GM13977 (cell line): ENCODE results near the gene VPS25.

Experiments used
- DNase-seq: peaks from one replicate; pipeline ENCODE4 v3.0.0; 2012; ENCODE audit warnings: low spot score
- in situ Hi-C: fragments of 300-500 bp; cut with MboI; formaldehyde crosslinking; loops from one replicate; pipeline ENCODE4 v1.12.0; 2022; ENCODE audit warnings: low sequenced_read_pairs, low pct_unique_long_range_greater_than_20kb, mixed read lengths, inconsistent platforms; ENCODE audit not compliant: unreplicated experiment
- TF ChIP-seq, protein P1 (sequence below): IDR thresholded peaks from 2 replicates; pipeline ENCODE4 v1.5.1; 2012; ENCODE audit warnings: mild to moderate bottlenecking, control low read depth; ENCODE audit not compliant: insufficient read depth; ENCODE audit errors: extremely low read depth, missing control alignments

The VPS25 gene

DNA sequence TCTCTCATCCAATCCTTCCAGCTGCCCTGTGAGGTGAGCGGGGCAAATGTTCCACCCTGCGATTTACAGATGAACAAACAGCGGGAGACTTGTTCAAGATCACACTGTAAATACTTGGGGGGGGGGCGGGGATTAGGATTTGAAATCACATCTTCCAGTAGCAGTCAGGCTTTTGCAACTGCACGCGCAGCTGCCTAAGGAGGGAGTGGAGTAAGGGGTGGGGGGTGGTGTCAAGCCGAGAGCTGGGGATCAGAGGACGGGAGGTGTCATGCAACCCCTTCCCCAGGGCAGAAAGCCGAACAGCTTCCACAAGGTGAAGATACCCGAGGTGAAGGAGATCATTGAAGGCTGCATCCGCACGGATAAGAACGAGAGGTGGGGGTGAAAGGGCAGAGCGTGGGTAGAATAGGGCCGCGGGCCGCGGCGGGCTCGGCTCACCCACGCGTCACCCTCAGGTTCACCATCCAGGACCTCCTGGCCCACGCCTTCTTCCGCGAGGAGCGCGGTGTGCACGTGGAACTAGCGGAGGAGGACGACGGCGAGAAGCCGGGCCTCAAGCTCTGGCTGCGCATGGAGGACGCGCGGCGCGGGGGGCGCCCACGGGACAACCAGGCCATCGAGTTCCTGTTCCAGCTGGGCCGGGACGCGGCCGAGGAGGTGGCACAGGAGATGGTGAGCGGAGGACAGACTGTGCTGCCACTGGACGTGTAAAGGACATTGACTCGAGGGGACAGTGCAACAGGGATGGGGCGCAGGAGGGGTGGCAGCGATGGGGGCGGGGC lies 11.8 kb downstream of the VPS25 start:
- no peak for DNase-seq
- TF ChIP-seq, protein P1, sequence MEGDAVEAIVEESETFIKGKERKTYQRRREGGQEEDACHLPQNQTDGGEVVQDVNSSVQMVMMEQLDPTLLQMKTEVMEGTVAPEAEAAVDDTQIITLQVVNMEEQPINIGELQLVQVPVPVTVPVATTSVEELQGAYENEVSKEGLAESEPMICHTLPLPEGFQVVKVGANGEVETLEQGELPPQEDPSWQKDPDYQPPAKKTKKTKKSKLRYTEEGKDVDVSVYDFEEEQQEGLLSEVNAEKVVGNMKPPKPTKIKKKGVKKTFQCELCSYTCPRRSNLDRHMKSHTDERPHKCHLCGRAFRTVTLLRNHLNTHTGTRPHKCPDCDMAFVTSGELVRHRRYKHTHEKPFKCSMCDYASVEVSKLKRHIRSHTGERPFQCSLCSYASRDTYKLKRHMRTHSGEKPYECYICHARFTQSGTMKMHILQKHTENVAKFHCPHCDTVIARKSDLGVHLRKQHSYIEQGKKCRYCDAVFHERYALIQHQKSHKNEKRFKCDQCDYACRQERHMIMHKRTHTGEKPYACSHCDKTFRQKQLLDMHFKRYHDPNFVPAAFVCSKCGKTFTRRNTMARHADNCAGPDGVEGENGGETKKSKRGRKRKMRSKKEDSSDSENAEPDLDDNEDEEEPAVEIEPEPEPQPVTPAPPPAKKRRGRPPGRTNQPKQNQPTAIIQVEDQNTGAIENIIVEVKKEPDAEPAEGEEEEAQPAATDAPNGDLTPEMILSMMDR, result no peak
- in situ Hi-C loops, result no loop called here

DNA sequence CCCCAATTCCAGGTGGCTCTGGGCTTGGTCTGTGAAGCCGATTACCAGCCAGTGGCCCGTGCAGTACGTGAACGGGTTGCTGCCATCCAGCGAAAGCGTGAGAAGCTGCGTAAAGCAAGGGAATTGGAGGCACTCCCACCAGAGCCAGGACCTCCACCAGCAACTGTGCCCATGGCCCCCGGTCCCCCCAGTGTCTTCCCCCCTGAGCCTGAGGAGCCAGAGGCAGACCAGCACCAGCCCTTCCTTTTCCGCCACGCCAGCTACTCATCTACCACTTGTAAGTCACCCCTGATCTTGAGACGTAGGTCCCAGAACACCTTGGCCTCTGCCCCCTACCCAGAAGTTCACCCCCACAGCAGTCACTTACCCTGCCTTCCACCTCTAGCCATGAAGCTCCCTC lies 14.0 kb downstream of the VPS25 start:
- DNase-seq, result no peak
- TF ChIP-seq, protein P1, result no peak
- in situ Hi-C loops, result no loop called here

DNA sequence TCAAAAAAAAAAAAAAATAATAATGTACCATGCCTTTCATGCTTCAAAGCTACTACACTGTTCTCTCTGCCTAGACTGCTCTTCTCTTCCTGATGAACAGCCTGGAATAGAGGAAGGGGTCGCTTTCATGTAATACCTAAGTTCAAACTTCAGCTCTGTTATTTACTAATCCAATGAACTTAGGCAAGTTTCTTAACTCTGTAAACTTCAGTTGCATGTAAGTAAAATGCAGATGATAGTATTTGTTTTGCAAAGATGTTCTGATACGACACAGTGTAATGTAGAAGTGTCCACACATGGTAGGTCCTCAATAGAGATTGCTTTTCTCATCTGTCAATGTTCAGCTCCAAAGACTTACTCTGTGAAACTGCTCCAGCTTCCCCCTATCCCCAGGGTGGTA lies 18.7 kb downstream of the VPS25 start:
- in situ Hi-C loops, result no loop called here
- TF ChIP-seq, protein P1, result no peak
- no peak for DNase-seq

DNA sequence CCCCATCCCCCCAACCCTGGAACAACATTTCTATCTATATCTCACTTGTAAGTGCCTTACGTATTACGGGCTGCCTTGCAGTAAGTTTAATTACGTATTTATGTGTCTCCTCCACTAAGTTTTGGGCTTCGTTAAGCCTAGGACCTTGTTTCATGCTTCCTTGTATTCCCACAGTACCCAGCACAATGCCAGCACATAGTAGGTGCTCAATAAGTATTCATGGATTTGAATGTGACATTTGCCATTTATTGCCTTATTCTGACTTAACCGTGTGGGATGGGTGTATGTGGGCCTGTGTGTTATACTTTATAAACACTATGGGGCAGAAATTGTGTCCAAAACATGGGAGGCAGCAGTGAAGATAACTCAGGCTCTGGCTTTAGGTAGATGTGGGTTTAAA lies 19.3 kb downstream of the VPS25 start:
- in situ Hi-C loops, result no loop called here
- DNase-seq, result no peak
- TF ChIP-seq, protein P1, result no peak

DNA sequence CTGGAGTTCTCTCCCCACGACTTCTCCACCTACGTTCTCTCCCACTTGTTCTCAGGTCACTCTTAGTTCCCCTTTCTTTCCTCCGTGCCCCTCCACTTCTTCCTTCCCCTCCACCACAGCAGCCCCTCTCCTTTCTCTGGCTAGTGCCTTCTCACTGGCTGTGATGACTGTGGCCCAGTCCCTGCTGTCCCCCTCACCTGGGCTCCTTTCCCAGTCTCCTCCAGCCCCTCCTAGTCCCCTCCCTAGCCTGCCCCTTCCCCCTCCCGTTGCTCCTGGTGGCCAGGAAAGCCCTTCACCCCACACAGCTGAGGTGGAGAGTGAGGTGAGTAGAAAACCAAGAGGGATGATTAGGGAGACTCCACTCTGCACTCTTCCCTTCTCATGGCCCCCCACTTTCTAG lies 21.8 kb downstream of the VPS25 start:
- in situ Hi-C loops, result no loop called here
- DNase-seq, result no peak
- TF ChIP-seq, protein P1, result no peak

DNA sequence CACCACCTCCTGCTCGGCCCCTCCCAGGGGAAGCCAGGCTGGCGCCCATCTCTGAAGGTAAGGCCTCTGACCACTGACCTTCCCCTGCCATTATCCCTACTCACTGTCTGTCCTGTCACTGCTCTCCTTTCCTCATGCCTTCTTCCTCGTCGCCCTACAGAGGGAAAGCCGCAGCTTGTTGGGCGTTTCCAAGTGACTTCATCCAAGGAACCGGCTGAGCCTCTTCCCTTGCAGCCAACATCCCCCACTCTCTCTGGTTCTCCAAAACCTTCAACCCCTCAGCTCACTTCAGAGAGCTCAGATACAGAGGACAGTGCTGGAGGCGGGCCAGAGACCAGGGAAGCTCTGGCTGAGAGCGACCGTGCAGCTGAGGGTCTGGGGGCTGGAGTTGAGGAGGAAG lies 22.2 kb downstream of the VPS25 start:
- in situ Hi-C loops, result no loop called here

More for the DNA sequence above, 22.2 kb downstream of the VPS25 start:
- TF ChIP-seq, protein P1, result no peak
- DNase-seq, result no peak
